EH (cell line): Measurements from ENCODE around the gene METTL15.
"Not testable (repeated sequence)": the region's sequence is repeated elsewhere in the genome, so short reads cannot be mapped to it uniquely, and the experiment has no call there.

Experiments
- DNase-seq: peaks from one replicate; pipeline ENCODE4 v3.0.0-alpha.2; 2015; ENCODE audit warnings: low read depth

METTL15 gene

DNA sequence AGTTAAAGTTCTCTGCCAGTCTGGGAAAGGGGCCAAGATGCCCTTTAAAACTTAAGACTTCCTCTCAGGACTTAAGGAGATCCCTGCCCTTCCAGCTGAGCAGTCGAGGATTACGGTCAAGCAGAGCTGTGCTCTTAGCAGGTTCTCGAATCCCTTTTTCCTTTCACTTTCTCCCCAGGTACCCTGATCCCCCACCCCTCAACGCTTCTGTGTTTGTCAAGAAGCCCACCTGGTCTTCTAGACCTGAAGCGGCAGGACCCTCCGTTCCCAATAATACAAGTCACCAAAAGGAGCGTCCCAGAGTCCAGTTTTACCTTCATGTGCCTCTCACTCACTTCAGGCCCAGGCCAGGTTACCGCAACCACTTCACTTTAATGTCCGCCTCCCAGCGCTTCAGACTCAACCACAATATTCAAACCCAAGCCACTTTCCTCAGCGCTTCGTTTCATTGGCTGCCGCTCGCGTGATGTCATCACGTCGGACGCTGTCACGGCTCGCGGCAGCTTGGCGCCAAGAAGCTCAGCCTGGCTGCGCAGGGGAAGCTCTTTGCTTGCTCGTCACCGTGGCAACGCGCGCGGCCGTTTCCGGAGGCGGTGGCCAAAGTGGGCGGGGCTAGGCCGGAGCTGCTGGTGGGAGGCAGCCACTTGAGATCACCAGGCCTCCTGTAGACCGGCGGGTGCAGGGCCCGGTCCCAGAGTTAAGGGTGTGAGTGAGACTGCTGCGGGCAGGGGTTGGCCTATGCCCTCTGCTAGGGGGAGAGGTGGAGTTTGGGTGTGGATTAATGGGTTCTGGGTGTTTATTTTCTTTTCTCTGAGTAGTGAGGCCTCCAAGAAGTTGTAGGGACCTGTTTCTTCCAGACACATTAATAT is at the start of gene METTL15, which contains the start of gene KIF18A:
METTL15 (plus strand) TSS at position 639 of the 869 bp plus-strand sequence. CDS start 4,947 bp downstream, outside the sequence.
KIF18A (minus strand) TSS at position 407 of the 869 bp plus-strand sequence. CDS start 10,209 bp downstream, outside the sequence.
- DNase-seq = peak; percentile 99

- DNase-seq = no peak
These were observed 36.9 kb upstream of the METTL15 start for GRCh38 chr11:28071305-28071704.

DNA sequence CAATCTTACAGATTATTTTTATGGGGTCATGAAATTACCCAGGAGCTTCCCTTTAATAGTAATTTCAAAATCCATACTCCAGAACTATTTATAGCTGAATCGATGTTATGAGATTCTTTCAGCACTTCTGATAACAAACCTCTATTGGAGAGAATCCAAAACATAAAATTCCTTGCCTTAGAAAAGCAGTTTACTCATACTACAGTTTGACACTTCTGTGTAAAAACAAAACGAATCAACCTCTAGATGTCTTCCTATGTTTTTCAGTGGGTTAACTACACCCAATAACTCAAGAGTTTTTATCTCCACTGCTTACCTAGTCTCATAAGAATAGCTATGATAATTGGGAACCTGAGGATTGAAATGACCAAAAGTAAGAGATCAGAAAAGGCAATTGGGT is 35.9 kb upstream of the METTL15 start:
- DNase-seq = peak; percentile 62

DNA sequence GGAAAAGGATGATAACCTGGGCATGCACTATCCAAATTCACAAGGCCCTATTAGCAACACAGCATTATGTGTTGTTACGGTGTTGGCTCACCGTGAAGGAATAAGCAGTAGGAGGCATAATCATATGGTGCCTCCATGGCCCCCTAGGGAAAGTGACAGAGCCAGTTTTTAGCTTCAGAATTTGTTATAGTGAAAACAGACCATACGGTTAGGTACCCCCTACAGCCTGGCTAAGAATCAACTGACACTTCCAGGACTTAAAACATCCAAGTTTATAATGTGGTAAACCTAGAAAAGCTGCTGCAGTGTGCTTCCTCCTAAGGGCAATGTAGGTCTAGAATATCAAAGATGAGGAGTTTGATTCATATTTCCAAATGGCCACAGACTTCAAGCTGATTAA is 30.7 kb upstream of the METTL15 start:
- DNase-seq = no peak

GRCh38 chr11:28083118-28083517 is 25.1 kb upstream of the METTL15 start:
- no peak for DNase-seq

- peak; percentile 83 for DNase-seq
These were observed 21.6 kb upstream of the METTL15 start for GRCh38 chr11:28086569-28086968.

DNA sequence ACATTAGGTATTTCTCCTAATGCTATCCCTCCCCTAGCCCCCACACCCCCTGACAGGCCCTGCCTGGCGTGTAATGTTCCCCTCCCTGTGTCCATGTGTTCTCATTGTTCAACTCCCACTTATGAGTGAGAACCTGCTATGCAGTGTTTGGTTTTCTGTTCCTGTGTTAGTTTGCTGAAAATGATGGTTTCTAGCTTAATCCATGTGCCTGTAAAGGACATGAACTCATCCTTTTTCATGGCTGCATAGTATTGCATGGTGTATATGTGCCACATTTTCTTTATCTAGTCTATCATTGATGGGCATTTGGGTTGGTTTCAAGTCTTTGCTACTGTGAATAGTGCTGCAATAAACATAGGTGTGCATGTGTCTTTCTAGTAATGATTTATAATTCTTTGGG is 21.0 kb upstream of the METTL15 start:
- not testable (repeated sequence) for DNase-seq

DNA sequence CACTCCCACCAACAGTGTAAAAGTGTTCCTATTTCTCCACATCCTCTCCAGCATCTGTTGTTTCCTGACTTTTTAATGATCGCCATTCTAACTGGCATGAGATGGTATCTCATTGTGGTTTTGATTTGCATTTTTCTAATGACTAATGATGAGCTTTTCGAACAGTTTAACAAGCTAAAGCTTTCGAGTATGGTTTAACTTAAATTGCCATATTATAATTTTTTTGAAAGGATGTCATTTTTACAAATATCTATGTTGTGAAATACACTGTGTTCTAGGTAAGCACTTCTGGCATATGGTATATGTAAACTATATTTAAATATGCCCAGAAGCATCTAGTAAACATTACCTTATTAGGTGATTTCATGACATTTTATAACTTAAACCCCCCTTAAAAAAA is 20.5 kb upstream of the METTL15 start:
- DNase-seq = peak; percentile 51

DNA sequence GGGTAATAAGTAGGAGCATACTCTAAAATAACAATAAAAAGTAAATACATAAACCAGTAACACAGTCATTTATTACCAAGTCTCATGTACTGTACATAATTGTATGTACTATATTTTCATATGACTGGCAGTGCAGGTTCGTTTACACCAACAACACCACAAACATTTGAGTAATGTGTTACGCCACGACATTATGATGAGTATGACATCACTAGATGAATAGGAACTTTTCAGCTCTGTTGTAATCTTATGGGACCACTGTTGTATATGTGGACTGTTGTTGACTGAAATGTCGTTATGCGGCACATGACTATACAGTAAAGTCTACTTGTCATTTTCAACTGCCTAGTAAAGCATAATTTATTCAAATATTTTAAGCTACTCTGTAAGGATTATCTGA is 18.8 kb upstream of the METTL15 start:
- DNase-seq = peak; percentile 21

- peak; percentile 75 for DNase-seq
These were observed 18.0 kb upstream of the METTL15 start for GRCh38 chr11:28090052-28090749.

- DNase-seq = no peak
These were observed 15.4 kb upstream of the METTL15 start for GRCh38 chr11:28092786-28093185.

DNA sequence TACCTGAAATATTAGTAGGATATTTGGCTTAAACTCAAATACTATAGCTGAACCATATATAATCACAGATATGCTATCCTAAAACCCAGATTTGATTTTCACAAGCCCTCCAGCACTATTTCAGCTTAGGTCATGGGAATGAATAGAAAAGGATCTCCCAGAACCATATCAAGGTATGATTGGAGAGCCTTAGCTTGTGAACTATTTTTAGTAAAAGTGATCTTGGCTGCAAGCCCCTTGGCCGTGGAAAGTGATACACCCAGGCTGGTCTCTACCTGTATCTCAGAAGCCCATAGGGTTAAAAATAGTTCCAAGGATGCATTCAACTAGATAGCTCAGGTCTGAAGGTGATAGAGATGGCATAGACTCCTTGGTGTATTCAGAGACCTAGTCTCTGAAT is 9.9 kb upstream of the METTL15 start:
- no peak for DNase-seq

- no peak for DNase-seq
These were observed 8.5 kb upstream of the METTL15 start for GRCh38 chr11:28099715-28100114.

- DNase-seq = no peak
These were observed 7.5 kb upstream of the METTL15 start for GRCh38 chr11:28100665-28101064.

GRCh38 chr11:28102300-28102699 is 5.9 kb upstream of the METTL15 start:
- peak; percentile 53 for DNase-seq

DNA sequence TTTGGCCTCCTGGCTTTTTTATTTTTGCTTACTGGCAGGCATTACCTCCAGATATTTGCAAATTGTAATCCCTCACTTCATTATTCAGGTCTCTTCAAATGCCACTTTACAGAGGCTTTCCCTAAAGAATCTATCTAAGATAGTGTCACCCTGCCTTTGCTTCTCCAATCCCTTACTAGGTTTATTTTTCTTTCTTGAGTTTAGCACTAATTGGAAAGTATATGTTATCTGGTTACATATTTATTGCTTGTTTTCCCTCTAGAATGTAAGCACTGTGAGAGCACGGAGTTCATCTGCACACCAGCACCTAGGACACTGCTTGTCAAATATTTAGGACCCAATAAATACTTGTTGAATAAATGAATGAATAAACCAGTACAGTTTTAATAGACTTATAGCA is 3.8 kb upstream of the METTL15 start:
- DNase-seq = no peak

- DNase-seq = no peak
These were observed 3.2 kb upstream of the METTL15 start for GRCh38 chr11:28104984-28105383.

GRCh38 chr11:28105869-28106268 is 2.3 kb upstream of the METTL15 start:
- DNase-seq = no peak

- DNase-seq = no peak
These were observed 1.7 kb upstream of the METTL15 start for GRCh38 chr11:28106353-28107043.

DNA sequence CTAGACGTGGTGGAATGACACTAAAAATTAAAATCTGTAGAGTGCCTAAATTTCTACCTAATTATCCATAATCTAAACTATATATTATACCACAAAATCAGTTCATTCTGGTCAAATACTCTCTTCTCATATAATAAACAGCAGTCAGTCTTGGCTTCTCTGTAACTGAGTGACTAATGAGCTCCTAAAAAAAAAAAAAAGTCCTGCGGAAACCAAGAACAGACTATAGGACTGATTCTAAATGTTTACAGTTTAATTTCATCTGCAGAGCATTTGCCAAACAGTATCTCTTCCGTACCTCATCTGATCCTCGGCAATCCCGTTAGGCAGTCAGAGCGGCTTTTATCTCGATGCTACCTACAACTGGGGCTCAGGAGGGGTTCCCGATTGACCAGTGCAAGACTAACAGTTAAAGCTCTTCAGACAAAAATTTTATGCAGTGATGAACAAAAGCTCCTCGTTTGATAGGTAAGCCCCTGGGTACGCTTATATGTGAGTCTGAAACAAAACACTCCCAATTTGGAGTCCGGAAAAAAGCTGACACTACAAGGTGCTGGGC is 918 bp upstream of the METTL15 start:
- DNase-seq = peak; percentile 53

- DNase-seq = no peak
These were observed 770 bp downstream of the METTL15 start for GRCh38 chr11:28108958-28109357.
